H1 (cell line): ENCODE measurements around the gene NEURL1B. TPM values are rescaled to one million over a fixed set of nuclear protein-coding genes. Genes with fewer than 3 reads are reported as not detected.

Experiments used
- BACH1 ChIP-seq: IDR thresholded peaks from 2 replicates; pipeline ENCODE4 v1.6.1; 2012; ENCODE audit warnings: low read length, improper control_type of control experiment
- BCL11A ChIP-seq, 2 experiments: IDR thresholded peaks; one replicate each; pipeline ENCODE4 v1.6.1; 2011; ENCODE audit warnings: low read depth in 2 of 2, low read length in 2 of 2, mild to moderate bottlenecking in 2 of 2
- CHD1 ChIP-seq: IDR thresholded peaks from 2 replicates; pipeline ENCODE4 v1.6.1; 2012; ENCODE audit warnings: low read depth, low read length, improper control_type of control experiment
- HDAC2 ChIP-seq, 2 experiments: fragments of 300-600 bp in 1 of 2; sonication (generic) in 1 of 2; IDR thresholded peaks; 2 replicates each; pipeline ENCODE4 v1.6.1; 2011 to 2012; ENCODE audit warnings: low read depth in 2 of 2, low read length in 2 of 2, mild to moderate bottlenecking in 2 of 2, moderate library complexity in 2 of 2, borderline replicate concordance in 1 of 2, inconsistent platforms in 1 of 2
- KDM1A ChIP-seq: fragments of 200-600, 300-600 bp; sonication (generic); IDR thresholded peaks from 2 replicates; pipeline ENCODE4 v1.7.1; 2016; ENCODE audit warnings: mild to moderate bottlenecking, low read length, borderline replicate concordance
- KDM5A ChIP-seq: fragments of 200-600 bp; IDR thresholded peaks from 2 replicates; pipeline ENCODE4 v1.7.1; 2012; ENCODE audit warnings: mild to moderate bottlenecking, low read length, inconsistent platforms, mixed read lengths
- PHF8 ChIP-seq: fragments of 200-600 bp; sonication (generic); conservative IDR thresholded peaks from 2 replicates; pipeline ENCODE4 v1.7.1; 2012; ENCODE audit warnings: low read depth, mild to moderate bottlenecking, inconsistent platforms, low read length, moderate library complexity
- polyA plus RNA-seq, 7 experiments: library from polyadenylated mRNA; depleted of rRNA in 3 of 7; stranded (reverse) in 5 of 7; unstranded in 2 of 7; fragments of >200 nt in 5 of 7; fragments of 200-250 nt in 2 of 7; gene quantifications; 1 replicate in 5 of 7; 2 replicates in 1 of 7; 4 replicates in 1 of 7; pipeline versions ENCODE4 v1.2.1 to v1.2.3, GENCODE V29; 2011 to 2013; ENCODE audit warnings: missing spikeins in 2 of 7, mixed read lengths in 2 of 7
- total RNA-seq: library from RNA; stranded (reverse); fragmentation: NEBNext Ultra II Directional; extraction: Animal tissue kit (Norgen Biotek cat#: 25700); gene quantifications from 2 replicates; pipeline ENCODE4 v1.2.1, GENCODE V29; 2021
- TF ChIP-seq, protein P1 (sequence below): fragments of 300-600 bp; sonication (generic); IDR thresholded peaks from 2 replicates; pipeline ENCODE4 v1.7.1; 2012; ENCODE audit warnings: low read length, moderate library complexity, mild to moderate bottlenecking, inconsistent platforms; ENCODE audit not compliant: insufficient replicate concordance

The NEURL1B gene
- total and polyA plus RNA-seq, 2 of the 8 experiments (the other 6 are each of a cell fraction or from before 2014, with no cell fraction given), result 3.3 to 6.1 TPM

DNA sequence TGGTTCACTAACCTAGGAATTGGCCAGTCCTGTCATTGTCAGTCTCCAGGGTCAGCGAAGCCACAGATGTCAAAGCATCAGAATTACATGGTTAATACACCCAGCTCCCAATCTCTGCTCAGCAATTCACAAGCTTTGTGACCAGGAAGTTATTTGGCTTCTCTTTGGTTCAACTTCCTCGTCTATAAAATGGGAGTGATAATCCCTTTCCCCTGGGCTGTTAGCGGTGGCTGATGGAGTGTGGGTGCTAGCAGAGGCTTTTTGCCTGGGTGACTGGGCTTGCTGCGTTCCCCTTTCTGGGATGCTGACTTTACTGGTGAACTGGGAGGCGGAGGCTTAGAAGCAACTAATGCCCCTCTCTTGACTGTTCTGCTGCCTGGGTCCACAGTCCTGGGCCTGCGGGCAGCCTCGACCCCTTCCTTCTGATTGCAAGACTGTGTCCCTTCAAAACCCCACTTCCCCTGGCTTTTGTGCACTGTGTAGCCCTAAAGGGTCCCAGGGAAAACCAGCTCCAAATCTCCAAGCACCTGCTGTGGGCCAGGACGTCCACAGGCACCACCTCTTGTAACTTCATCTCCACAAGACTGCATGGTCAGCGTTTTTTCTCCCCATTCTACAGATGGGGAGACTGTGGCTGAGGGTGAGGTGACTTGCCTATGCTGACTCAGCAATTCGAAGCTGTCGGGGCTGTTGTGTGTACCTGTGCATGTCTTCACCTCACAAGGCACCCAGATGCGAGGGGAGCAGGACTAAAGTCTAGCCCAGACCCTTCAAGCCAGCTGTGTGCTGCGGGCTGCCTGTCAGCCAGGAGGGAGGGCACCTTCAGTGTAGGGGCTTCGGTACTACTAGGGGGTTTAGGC is 45.2 kb upstream of the NEURL1B start (continued):
- TF ChIP-seq, protein P1, sequence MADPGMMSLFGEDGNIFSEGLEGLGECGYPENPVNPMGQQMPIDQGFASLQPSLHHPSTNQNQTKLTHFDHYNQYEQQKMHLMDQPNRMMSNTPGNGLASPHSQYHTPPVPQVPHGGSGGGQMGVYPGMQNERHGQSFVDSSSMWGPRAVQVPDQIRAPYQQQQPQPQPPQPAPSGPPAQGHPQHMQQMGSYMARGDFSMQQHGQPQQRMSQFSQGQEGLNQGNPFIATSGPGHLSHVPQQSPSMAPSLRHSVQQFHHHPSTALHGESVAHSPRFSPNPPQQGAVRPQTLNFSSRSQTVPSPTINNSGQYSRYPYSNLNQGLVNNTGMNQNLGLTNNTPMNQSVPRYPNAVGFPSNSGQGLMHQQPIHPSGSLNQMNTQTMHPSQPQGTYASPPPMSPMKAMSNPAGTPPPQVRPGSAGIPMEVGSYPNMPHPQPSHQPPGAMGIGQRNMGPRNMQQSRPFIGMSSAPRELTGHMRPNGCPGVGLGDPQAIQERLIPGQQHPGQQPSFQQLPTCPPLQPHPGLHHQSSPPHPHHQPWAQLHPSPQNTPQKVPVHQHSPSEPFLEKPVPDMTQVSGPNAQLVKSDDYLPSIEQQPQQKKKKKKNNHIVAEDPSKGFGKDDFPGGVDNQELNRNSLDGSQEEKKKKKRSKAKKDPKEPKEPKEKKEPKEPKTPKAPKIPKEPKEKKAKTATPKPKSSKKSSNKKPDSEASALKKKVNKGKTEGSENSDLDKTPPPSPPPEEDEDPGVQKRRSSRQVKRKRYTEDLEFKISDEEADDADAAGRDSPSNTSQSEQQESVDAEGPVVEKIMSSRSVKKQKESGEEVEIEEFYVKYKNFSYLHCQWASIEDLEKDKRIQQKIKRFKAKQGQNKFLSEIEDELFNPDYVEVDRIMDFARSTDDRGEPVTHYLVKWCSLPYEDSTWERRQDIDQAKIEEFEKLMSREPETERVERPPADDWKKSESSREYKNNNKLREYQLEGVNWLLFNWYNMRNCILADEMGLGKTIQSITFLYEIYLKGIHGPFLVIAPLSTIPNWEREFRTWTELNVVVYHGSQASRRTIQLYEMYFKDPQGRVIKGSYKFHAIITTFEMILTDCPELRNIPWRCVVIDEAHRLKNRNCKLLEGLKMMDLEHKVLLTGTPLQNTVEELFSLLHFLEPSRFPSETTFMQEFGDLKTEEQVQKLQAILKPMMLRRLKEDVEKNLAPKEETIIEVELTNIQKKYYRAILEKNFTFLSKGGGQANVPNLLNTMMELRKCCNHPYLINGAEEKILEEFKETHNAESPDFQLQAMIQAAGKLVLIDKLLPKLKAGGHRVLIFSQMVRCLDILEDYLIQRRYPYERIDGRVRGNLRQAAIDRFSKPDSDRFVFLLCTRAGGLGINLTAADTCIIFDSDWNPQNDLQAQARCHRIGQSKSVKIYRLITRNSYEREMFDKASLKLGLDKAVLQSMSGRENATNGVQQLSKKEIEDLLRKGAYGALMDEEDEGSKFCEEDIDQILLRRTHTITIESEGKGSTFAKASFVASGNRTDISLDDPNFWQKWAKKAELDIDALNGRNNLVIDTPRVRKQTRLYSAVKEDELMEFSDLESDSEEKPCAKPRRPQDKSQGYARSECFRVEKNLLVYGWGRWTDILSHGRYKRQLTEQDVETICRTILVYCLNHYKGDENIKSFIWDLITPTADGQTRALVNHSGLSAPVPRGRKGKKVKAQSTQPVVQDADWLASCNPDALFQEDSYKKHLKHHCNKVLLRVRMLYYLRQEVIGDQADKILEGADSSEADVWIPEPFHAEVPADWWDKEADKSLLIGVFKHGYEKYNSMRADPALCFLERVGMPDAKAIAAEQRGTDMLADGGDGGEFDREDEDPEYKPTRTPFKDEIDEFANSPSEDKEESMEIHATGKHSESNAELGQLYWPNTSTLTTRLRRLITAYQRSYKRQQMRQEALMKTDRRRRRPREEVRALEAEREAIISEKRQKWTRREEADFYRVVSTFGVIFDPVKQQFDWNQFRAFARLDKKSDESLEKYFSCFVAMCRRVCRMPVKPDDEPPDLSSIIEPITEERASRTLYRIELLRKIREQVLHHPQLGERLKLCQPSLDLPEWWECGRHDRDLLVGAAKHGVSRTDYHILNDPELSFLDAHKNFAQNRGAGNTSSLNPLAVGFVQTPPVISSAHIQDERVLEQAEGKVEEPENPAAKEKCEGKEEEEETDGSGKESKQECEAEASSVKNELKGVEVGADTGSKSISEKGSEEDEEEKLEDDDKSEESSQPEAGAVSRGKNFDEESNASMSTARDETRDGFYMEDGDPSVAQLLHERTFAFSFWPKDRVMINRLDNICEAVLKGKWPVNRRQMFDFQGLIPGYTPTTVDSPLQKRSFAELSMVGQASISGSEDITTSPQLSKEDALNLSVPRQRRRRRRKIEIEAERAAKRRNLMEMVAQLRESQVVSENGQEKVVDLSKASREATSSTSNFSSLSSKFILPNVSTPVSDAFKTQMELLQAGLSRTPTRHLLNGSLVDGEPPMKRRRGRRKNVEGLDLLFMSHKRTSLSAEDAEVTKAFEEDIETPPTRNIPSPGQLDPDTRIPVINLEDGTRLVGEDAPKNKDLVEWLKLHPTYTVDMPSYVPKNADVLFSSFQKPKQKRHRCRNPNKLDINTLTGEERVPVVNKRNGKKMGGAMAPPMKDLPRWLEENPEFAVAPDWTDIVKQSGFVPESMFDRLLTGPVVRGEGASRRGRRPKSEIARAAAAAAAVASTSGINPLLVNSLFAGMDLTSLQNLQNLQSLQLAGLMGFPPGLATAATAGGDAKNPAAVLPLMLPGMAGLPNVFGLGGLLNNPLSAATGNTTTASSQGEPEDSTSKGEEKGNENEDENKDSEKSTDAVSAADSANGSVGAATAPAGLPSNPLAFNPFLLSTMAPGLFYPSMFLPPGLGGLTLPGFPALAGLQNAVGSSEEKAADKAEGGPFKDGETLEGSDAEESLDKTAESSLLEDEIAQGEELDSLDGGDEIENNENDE, result no peak
- TF ChIP-seq BCL11A (IDR thresholded peaks at IDR 0.05; ENCODE audit: low read depth in 2 of 2, low read length in 2 of 2) (no peak), KDM5A (no peak), PHF8 (no peak), BACH1 (peak; percentile 79), CHD1 (no peak), KDM1A (0 out of 2 replicates have a peak, but pooled peaks have one; percentile 42), HDAC2 (IDR thresholded peaks at IDR 0.05; ENCODE audit: borderline replicate concordance in 1 of 2, low read depth in 2 of 2, low read length in 2 of 2) (no peak)
